ENCODE measurements around the gene SAFB2.

The SAFB2 gene

DNA sequence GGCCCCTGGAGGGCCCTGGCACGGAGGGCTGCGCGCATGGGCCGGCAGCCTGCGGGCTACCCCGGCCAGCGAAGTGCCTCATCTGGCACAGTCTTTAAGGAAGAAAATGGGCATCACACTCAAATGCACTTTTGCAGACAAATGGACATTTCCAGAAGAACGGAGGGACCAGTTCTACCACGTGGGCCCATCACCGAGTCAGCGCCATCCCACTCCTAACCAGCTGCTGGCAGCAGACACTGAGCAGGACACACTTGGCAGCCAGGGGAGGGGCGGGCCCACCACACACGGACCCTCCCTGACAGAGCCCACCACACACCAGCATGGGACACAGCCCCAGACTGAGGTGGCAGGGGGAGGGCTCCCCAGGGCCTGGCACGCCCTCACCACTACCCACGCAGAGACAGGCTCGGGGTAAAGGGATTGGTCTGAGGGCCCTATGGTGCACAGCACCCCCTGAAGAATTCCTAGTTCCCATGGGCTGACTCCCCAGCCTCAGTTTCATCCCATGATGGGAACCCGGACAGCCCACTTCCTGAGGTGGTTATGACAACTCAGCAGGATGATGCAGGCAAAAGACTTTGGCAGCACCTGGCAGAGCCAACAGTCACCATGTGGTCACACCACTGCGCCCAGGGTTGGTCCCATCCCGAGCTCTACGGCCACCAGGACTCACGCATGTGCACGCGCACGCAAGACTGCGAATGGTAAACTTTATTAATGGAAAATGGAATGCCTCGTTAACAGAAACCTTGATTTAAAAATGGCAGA lies 36.1 kb downstream of the SAFB2 start:
- peak in 1 of 10 donors; percentile 84 for DNase-seq
- intact Hi-C loops (cut with DNase I) = no loop called here

DNA sequence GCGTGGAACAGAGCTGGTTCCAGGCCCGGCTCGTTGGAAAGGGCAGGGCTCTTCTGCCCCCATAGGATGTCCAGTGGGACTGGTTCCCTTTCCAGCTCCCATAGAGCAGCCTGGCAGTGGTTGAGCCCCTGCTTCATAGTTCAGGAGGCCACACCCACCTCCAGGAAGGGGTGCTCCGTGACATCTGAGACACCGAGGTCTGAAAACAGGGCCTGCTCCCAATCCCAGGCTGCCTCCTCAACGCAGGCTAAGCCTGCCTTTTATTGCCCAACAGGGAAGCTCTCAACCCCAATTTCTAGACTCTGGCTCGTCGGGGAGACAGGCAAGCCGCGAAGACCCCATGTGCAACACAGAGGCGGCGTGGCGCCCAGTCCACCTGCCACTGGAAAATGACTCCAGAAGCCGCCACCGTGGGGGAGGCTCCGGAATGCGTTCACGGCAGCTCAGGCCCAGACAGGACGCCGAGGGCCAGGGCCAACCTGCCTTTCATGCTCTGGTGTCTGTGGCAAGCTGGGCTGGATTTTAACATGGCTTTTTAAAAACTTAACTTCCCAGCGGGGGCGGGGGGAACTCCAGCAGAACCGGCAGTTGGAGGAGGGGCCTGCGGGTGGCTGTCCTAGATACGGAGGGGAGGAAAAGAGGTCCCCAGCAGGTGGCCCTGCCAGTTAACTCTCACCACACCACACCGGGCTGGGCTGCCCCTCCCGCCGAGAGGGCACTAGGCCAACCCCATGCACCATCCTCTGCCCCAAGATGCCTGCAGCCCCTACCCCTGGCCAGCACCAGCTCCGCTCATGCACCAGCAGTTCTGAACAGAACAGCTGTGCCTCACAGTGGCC lies 36.9 kb downstream of the SAFB2 start:
- intact Hi-C loops (cut with DNase I) = no loop called here
- DNase-seq = peak; percentile 10 to 88 (median 48)

DNA sequence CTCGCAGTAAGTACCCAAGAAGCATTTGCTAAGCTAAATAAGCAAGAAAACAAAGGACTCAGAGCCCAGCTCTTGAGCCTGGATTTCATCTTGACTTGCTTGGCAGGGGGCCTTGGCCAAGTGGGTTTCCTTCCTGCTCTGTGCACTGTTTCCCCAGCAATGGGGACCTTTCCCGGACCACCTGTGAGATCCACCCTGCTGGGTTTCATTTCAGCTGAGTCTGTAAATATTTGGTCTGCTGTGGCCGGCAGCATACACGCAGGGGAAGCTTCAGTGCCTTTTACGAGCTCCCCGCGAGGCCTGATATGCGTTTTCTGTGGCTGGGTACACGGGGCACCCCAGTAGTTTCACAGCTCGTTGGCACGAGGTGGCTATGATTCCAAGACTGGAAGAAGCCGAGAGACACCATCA lies 42.4 kb downstream of the SAFB2 start:
- intact Hi-C loops (cut with DNase I) = no loop called here
- peak in 2 of 10 donors; percentile 45 to 82 for DNase-seq

DNA sequence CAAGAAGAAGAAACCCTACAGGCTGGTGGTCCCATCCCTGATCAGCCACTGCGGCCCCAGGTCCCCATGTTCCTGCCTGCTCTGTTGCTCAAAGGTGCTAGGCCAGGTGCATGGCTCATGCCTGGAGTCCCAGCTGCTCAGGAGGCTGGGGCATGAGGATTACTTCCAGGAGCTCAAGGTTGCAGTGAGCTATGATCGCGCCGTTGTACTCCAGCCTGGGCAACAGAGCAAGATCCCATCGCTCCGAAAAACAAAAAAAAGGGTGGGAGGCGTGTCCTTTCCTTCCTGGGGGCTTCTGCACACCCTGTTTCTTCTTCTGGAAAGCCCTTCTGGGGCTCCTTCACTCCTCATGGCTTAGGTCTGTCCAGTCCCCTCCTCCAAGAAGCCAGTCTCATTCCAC lies 42.9 kb downstream of the SAFB2 start:
- peak in 3 of 10 donors; percentile 15 to 81 (median 43) for DNase-seq
- intact Hi-C loops (cut with DNase I) = loop anchor here (2.0 kb wide), 1 partner anchor 531 kb away; no protein-coding TSS in a partner anchor

DNA sequence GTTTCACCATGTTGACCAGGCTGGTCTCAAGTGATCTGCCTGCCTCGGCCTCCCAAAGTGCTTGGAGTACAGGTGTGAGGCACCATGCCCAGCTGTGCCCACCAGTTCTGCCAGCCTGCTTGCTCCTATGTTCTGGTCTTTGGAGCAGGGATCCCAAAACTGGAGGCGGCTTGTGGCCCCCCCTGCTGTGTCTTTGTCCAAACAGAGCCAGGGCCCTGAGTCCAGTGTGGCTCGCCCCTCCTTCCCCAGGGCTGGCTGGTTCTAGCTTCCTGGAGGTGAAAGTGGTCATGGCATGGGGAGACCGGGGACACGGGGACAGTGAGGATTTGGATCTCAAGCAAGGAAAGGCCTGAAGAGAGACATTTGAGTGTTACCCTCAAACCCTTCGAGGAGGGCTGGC lies 43.3 kb downstream of the SAFB2 start:
- intact Hi-C loops (cut with DNase I) = loop anchor here (2.0 kb wide), 1 partner anchor 530 kb away; no protein-coding TSS in a partner anchor
- DNase-seq = peak in 3 of 10 donors; percentile 22 to 66 (median 52)

DNA sequence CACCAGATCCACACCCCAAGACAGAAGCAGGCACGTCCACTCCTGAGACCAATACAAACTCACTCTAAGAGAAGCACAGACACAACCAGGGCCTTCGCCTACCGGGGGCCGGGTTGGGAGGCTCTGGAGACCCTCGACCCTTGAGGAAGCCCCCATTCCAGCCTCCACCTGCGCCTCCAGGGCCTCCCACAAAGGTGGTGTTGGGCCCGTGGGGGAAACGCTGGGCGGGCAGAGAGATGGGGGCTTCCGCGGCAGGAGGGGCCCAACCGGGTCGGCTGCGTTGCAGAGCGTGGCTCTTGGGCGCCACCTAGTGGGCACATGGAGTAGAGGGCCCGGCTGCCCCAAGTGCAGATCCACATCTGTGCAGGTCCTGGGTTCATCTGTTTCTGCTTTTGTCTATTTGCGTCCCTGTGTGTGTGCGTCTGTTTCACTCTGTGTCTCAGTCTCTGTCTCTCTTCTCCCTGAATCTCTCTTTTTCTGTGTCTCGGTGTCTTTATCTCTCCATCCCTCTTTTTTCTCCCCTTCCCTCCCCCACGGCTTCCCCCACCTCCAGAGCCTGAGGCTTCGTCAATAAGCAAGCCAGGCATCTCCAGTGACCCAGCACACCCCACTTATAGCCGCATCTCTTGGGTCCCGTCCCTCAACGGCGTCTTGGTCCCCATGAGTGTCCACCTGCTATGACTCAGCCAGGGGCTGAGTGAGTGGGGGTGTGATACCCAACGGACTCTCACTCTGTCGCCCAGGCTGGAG lies 44.3 kb downstream of the SAFB2 start:
- intact Hi-C loops (cut with DNase I) = loop anchor here (2.0 kb wide), 1 partner anchor 529 kb away; no protein-coding TSS in a partner anchor
- peak; percentile 44 to 94 (median 74) for DNase-seq

DNA sequence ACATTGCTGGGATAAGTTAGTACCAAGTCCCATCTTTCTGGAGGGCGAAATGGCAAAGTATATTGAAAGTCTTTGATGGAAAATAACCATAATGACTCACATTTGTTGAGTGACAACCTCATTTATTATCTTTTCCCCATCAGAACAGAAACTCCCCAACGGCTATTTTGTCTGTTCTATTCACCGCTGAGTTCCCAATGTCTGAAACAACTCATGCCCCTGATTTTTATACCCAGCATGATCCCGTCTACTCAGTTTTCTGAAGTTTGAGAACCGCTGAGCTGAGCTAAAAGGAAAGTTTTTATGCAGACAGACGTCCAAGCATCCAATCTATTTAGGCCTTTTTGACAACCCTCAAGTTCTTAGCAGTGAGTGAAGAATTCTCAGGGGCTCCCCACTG lies 47.0 kb downstream of the SAFB2 start:
- no peak for DNase-seq
- intact Hi-C loops (cut with DNase I) = no loop called here

DNA sequence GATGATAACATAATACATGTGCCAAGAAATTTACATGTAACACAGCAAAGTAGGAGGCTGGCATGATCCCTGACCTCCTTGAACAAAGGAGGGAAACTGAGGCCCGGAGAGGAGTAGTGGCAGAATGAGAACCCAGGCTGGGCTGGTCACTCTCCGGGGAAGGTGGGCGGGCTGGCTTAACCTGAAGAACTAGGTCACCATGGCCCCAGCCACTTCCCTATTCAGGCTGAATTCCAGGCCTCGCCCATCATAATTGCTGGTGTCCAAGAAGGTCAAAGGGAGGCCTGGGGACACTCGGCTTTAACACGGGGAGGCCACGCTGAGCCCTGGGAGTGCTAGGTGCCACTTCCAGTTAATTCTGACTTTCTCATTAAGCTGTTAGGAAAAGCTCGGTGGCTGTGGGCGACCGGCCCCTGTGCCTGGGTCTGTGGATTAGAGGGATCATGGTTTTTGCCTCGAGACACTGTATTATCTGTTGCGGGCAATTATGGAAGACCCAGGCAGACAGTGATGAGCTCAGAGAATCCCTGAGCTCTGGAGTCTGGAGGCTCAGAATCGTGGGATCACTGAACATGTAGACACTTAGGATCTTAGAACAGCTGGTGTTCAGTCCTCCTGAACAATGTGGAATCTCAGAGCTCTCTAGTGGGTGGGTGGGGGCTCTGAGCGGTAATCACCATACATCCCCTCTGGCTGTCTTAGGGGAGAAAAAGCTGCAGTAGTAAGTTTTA lies 49.9 kb downstream of the SAFB2 start:
- intact Hi-C loops (cut with DNase I) = no loop called here

DNA sequence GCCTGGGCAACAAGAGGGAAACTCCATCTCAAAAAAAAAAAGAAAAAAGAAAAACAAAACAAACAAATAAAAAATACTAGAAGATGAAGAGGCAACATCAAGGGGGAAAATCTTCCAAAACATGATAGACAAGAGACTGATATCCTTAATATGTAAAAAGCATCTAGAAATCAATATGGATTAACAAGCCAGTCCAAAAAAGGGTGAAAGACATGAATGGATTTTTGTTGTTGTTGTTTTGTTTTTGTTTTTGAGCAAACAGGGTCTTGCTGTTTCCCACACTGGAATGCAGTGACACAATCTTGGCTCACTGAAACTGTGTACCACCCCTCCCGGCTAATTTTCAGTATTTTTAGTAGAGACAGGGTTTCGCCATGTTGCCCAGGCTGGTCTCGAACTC lies 50.8 kb downstream of the SAFB2 start:
- no peak for DNase-seq
- intact Hi-C loops (cut with DNase I) = no loop called here

More for the DNA sequence above, 49.9 kb downstream of the SAFB2 start:
- peak in 3 of 10 donors; percentile 37 to 66 (median 55) for DNase-seq

DNA sequence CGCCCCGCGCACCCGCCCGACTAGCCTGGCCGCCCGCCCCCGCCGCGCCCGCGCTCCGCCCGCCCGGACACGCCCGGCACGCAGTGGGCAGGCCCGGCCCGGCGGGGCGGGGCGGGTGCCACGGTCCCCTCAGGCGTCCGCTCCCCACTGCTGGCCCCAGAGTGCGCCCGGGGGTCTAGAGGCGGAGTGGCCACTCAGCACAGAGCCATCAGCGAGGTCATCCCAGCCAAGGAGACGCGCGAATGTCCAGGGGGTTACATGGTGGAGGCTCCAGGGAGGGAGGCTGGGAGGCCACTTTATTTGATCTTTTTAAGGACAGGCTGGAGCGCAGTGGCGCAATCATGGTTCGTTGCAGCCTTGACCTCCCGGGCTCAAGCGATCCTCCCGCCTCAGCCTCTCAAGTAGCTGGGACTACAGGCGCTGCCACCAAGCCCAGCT lies 54.6 kb downstream of the SAFB2 start:
- intact Hi-C loops (cut with DNase I) = no loop called here
- DNase-seq = peak in 2 of 10 donors; percentile 60 to 68

DNA sequence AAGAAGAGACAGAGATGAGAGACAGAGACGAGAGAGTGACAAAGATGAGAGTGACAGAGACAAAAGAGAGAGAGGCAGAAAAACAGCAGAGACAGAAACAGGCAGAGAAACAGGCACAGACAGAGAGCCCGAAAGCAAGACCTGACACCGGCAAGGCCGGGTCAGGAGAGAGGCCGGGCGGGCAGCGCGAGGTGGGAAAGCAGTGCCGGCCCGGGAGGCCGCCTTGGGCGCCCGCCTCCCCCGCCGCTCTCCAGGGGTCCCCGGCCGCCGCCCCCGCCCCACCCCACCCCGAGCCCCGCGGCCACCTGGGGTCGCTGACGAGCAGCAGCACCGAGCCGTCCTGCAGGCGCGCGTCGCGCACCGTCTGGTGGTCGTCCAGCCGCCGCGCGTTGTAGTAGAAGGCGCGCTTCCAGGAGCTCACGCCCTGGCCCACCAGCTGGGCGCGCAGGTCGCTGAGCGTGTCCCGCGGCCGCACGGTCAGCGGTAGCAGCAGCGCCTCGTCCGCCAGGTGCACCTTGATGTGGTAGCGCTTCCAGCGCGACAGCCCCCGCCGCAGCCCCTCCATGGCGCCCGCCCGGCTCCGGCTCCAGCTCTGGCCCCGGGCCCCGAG lies 55.1 kb downstream of the SAFB2 start, which contains the start of gene TINCR:
TSS of gene TINCR (minus strand) at position 594 of the 610 bp plus-strand sequence.
- peak in 2 of 10 donors; percentile 39 to 57 for DNase-seq
- intact Hi-C loops (cut with DNase I) = no loop called here

DNA sequence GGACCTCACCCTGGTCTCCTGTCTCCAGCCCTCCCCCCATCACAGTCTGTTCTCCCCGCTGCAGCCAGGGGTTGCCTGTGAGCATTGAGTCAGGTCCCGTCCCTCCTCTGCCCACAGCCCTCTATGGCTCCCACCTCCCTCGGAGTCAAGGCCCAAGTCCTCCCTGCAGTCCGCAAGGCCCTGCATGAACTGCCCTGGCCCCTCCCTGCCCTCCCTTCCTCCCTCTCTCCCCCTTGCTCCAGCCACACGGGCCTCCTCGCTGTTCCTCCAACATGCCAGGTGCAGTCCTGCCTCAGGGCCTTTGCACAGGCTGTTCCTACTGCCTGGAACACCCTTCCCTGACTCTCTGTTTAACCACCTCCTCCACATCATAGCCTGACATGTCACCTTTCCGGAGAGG lies 57.6 kb downstream of the SAFB2 start:
- intact Hi-C loops (cut with DNase I) = no loop called here
- peak in 2 of 10 donors; percentile 20 to 35 for DNase-seq

DNA sequence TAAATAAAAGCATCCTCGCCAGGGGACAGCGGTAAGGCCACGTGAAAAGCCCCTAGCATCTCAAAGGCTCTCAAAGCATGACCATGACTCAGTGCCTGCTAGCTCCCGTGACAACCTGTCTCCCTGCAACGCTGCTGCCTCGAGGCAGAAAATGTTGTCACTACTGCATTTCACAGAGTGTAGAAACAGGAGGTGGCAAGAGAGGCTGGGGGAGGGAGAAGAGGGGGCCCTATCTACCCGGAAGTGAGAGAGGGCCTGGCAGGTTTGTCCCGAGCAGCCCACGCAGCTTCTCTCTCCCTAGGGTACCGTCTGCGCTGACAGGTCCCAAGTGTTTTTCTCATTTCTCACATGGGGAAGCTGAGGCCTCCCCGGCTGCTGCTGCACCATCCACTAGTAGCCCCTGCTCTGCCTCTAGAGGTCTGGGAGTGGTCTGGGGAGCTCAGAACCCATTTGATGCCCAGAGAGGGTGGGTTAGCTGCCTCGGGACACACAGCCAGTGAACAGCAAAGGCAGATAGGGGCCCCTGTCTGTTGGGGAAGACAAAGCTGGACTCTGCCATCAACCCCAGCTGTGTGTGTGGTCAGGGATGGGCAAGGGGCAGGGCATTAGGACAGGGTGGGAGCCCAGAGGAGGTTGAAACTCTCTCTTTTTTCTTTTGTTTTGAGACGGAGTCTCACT lies 58.5 kb downstream of the SAFB2 start:
- intact Hi-C loops (cut with DNase I) = no loop called here
- peak in 2 of 10 donors; percentile 68 to 71 for DNase-seq

DNA sequence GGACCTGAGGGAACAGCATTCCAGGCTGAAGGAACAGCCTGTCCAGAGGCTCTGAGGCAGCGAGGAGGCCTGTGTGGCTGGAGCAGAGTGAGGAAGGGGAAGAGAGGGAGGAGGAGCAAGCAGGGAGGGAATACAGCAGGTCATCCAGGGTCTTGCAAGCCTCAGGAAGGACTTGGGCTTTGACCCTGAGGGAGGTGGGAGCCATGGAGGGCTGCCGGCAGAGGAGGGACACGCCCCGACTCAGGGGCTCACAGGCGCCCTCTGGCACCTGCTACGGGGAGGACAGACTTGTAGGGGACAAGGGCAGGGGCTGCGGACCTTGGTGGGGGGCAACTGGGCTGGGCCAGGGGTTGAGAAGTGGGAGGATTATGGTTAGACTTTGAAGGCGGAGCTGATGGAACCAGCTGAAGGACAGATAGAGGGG lies 59.6 kb downstream of the SAFB2 start:
- intact Hi-C loops (cut with DNase I) = no loop called here
- DNase-seq = peak in 2 of 10 donors; percentile 10 to 43

DNA sequence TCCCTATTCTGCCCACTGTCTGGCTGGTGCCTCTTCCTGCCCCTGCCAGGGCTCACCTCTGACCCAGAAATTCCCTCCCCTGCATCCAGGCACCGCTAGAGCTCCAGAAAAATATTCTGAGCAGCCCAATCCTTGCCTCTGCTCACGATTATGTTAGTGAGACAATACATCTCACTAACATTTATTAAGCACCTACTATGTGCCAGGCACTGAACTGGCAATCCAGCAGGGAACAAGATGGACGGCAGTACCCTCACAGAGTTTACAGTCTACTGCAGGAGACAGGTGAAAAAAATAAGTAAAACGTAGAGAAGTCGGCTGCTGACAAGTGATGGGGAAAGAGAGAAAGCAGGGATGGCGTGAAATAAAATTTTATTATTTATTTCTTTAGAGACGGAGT lies 60.3 kb downstream of the SAFB2 start:
- intact Hi-C loops (cut with DNase I) = no loop called here

DNA sequence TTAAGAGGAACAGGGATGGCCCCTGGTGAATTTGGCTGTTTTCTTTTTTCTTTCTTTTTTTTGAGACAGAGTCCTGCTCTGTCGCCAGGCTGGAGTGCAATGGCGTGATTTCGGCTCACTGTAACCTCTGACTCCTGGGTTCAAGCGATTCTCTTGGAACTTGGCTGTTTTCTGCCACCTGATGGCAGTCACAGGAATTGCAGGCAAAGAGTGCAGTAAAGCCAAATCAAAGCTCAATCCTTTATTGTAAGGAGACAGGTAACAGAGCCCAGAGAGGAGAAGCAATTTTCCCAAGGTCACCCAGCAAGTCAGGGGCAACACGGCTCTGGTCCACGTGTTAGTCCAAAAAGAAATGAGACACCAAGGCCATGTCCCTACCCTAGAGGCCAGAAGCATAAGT lies 61.0 kb downstream of the SAFB2 start:
- intact Hi-C loops (cut with DNase I) = no loop called here
- DNase-seq = no peak

More for the DNA sequence above, 60.3 kb downstream of the SAFB2 start:
- DNase-seq = no peak

DNA sequence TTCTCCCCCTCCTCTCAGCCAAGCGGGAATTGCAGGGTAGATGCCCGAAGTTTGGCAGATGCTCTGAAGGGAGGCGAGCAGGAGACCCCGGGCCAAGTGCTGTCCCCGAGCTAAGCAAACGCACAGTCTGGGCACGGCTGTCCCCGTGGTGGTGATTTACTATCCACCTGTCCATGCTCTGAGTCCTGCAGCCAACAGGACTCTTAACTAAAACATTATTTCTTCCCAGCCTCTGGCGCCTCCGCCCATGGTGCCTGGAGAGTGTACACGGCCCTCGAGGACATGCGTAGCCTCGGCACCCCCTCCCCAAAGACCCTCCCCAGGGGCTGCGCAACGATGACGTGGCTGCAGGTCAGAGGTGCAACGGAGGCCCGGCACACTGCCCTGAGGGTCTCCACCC lies 62.4 kb downstream of the SAFB2 start:
- DNase-seq = peak in 1 of 10 donors; percentile 60
- intact Hi-C loops (cut with DNase I) = no loop called here

DNA sequence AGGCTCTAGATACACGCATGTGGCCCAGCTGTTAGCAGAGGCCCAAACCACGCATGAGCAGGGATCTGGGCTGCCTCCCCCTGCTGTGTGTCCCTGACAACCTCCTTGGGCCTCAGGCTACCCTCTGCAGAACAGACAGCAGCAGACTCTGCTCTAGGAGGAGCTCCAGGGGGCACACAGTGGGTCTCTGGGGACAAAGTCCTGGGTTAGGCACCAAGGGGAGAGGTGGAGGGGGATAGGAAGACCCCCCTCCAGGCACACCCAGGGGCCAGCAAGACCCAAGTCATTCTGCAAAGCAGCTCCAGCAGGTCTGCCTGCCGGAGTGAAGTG lies 62.8 kb downstream of the SAFB2 start:
- DNase-seq = no peak
- intact Hi-C loops (cut with DNase I) = no loop called here

DNA sequence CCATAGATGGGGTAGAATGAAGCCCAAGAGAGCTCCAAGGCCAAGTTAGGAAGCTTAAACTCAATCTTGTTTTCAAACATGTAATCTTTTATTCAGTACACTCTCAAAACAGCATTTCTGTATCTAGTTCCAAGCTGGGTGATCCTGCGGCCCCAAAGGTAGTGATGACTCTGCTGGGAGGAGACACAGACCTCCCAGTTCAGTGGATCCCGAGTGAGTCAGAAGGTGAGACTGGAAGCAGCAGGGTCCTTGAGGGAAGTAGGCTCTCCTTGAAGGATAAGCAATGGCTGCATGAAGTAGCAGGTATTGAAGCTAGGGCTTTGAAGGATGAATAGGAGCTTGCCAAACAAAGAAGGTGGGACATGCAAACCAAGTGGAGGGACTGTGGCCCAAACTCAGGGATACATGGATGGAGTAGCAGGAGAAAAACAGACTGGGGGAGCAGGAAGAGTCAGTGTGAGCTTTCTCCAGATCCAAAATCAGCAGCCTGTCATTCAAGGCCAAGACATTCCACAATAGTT lies 64.4 kb downstream of the SAFB2 start:
- intact Hi-C loops (cut with DNase I) = no loop called here

More for the DNA sequence above, 64.4 kb downstream of the SAFB2 start:
- no peak for DNase-seq

Measured in posterior cingulate gyrus (tissue), 11 donors.